Progenitor cell of endocrine pancreas (in vitro differentiated cells): ENCODE data around the gene GABRB3. TPM values are rescaled to one million over a fixed set of nuclear protein-coding genes. Genes with fewer than 3 reads are reported as not detected.

ENCODE experiments used
- DNase-seq: peaks from one replicate; pipeline ENCODE4 v3.0.0; 2021; ENCODE audit warnings: low spot score; ENCODE audit not compliant: unreplicated experiment
- H3K27ac Mint-ChIP-seq: 2 replicates; pipeline ENCODE4 v1.8.0; 2021; ENCODE audit warnings: mild to moderate bottlenecking, moderate library complexity, mixed read lengths
- H3K27me3 Mint-ChIP-seq: 2 replicates; pipeline ENCODE4 v1.8.0; 2021; ENCODE audit warnings: mixed read lengths
- H3K36me3 Mint-ChIP-seq: 2 replicates; pipeline ENCODE4 v1.8.0; 2022; ENCODE audit warnings: mixed read lengths; ENCODE audit not compliant: insufficient read depth
- H3K4me1 Mint-ChIP-seq: 2 replicates; pipeline ENCODE4 v1.8.0; 2021; ENCODE audit warnings: low read depth, mixed read lengths
- H3K4me3 Mint-ChIP-seq: 2 replicates; pipeline ENCODE4 v1.8.0; 2021; ENCODE audit warnings: low read depth, mild to moderate bottlenecking, moderate library complexity, mixed read lengths
- H3K9me3 Mint-ChIP-seq: 2 replicates; pipeline ENCODE4 v1.8.0; 2021; ENCODE audit warnings: low read depth, mixed read lengths
- long read RNA-seq: library from polyadenylated mRNA; unstranded; transcript quantifications from one replicate; pipeline ENCODE4 v2.0.0, GENCODE V29; 2020
- total RNA-seq: library from RNA; stranded (reverse); gene quantifications from 2 replicates; pipeline ENCODE4 v1.2.1, GENCODE V29; 2021
- TF ChIP-seq, protein P1 (sequence below): fragments of 200-600 bp; sonication (generic); IDR thresholded peaks from one replicate; pipeline ENCODE4 v1.5.0; 2021; ENCODE audit warnings: antibody characterized with exemption, mild to moderate bottlenecking; ENCODE audit not compliant: unreplicated experiment

The GABRB3 gene
- 20.9 and 23.2 TPM in 2 replicates for total RNA-seq
- long read RNA-seq, full-length matches to known transcripts: 18 of 22 reads
- long read RNA-seq, partial matches to known transcripts: 1 of 22 reads
- long read RNA-seq, other reads (novel, unspliced or antisense): 3 of 22 reads

DNA sequence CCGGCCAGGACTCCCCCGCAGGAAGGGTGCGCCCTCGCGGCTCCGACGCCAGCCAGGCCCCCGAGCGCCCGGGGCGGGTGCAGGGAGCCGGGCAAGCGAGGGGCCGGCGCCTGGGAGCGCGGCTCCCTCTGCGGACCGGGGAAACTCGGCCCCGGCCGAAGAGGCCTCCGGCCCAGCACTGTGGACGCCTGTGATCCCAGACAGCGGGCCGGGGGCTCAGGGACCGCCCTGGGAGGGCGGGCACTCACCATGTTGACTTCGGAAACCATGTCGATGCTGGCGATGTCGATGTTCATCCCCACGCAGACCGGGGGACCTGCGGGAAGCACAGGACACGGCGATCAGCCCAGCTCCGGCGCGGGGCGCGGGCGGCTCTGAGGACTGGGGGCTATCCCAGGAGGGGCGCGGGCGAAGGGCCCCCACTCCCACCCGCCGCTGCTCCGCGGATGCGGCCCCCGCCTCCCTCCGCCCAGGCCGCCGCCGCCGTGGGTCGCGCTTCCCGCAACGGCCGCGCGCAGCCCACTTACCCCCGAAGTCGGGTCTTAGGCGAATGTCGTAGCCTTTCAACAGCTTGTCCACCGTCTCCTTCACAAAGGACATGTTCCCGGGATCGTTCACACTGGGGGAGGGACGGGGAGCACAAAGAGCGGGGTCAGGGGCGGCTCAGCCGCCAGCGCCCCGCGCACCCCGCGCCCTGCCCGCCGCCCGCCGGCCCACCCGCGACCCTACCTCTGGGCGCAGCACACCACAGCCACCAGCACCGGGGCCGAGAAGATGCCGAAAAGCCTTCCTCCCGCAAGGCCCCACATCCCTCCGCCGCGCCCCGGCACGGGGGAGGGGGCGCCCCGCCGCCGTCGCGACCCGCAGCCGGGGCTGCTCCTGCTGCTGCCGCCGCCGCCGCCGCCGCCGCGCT, at the start of gene GABRB3:
Gene GABRB3 (minus strand): TSS at position 913 of the 913 bp plus-strand sequence.
- TF ChIP-seq, protein P1, sequence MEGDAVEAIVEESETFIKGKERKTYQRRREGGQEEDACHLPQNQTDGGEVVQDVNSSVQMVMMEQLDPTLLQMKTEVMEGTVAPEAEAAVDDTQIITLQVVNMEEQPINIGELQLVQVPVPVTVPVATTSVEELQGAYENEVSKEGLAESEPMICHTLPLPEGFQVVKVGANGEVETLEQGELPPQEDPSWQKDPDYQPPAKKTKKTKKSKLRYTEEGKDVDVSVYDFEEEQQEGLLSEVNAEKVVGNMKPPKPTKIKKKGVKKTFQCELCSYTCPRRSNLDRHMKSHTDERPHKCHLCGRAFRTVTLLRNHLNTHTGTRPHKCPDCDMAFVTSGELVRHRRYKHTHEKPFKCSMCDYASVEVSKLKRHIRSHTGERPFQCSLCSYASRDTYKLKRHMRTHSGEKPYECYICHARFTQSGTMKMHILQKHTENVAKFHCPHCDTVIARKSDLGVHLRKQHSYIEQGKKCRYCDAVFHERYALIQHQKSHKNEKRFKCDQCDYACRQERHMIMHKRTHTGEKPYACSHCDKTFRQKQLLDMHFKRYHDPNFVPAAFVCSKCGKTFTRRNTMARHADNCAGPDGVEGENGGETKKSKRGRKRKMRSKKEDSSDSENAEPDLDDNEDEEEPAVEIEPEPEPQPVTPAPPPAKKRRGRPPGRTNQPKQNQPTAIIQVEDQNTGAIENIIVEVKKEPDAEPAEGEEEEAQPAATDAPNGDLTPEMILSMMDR: no peak
- Mint-ChIP-seq H3K9me3 (no peaks in the 10 kb centered on the region), H3K27ac (peak within 1 kb of the TSS; percentile 35), H3K27me3 (peaks cover 51% of the 10 kb centered on the region), H3K4me3 (peak within 1 kb of the TSS; percentile 79), H3K36me3 (no peaks in the 10 kb centered on the region), H3K4me1 (peaks cover 11% of the 10 kb centered on the region)
- no peak for DNase-seq

DNA sequence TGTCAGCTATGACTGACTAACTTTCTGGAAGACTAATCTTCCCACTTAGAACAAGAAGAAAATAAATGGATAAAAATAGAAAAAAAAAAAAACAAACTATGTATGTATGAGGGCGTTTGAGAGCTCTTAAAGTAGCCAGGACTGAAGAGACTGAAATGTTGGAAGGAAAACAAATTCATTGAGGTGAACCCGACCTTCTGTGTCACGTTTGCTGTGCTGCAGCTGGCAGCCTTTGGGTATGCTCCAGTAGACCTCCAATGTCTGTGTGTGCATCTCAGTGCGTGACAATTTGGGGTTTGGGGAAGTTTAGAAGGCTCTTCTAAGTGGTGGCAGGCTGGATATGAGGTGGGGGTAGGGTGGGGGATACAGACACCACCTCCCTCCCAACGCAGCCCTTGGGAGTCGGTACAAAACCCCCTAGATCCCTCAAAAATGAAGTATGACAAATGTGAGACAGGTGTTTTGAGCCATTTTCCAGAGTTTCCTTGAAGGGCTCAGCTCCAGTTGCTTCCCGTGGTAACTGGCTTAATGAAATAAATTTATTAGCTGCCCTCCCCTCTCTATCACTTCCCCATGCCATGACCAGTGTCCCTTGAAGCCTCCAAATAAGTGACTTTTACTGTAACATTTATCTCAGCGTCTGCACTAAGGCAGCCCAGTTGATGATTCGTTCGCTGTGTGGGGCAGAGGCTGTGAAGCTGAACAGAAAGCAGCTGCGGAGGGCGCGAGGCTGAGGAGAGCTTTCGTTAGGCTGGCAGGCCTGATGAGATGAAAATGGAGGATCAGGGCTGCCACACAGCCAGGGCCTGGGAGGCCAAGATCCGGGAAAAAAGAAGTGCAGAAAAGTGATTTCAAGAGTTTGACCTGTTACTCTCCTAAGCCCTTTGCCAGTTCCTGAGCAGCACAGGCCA, 34.9 kb upstream of the GABRB3 start:
- Mint-ChIP-seq H3K27me3 (no peaks in the 10 kb centered on the region), H3K36me3 (no peaks in the 10 kb centered on the region), H3K9me3 (peaks cover 6% of the 10 kb centered on the region), H3K27ac (peak overlapping the region; percentile 62), H3K4me3 (no peak overlapping the region), H3K4me1 (no peaks in the 10 kb centered on the region)
- DNase-seq: no peak
- TF ChIP-seq, protein P1: no peak

DNA sequence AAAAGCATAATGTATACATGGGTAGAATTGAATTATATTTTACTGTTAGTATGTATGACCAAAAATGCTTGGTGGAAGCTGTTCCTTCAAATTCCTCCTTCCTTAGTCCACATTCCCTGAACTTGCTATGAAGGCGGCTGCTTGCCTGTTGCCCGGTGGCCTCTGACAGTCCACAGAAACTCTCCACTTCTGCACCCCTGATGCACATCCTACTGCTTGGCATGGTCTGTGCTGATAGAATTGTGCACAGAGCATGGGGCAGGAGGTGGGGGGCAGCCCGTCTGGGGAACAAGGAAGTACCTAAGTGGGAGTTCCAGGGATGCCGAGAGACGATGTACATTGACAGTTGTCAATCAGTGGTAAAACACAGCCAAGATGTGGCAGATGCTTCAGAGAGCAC, 33.7 kb upstream of the GABRB3 start:
- H3K4me1 Mint-ChIP-seq: no peaks in the 10 kb centered on the region
- H3K27ac Mint-ChIP-seq: no peak overlapping the region
- no peaks in the 10 kb centered on the region for H3K36me3 Mint-ChIP-seq
- TF ChIP-seq, protein P1: no peak
- H3K4me3 Mint-ChIP-seq: no peak overlapping the region
- no peaks in the 10 kb centered on the region for H3K9me3 Mint-ChIP-seq
- no peak for DNase-seq
- H3K27me3 Mint-ChIP-seq: no peaks in the 10 kb centered on the region

DNA sequence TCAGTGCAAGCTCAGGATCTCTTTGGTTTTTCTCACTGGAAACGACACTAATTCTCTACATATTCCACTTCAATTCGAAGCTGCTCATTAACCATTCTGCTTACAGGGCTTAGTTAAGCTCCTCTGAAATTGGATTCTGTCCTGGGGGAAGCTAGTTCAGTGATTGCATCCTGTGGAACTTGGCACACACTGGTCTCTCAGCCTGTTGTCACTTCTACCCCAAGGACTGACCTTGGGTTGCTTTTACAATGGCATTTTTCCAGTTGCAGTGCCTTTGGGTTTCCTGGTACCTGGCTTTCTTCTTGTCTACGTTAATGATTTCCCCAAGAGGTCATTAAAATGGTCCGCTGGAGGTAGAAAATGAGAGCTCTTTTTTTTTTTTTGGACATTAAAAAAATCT, 33.3 kb upstream of the GABRB3 start:
- no peaks in the 10 kb centered on the region for H3K27me3 Mint-ChIP-seq
- DNase-seq: no peak
- no peaks in the 10 kb centered on the region for H3K4me1 Mint-ChIP-seq
- TF ChIP-seq, protein P1: no peak
- H3K27ac Mint-ChIP-seq: no peak overlapping the region
- no peaks in the 10 kb centered on the region for H3K9me3 Mint-ChIP-seq
- no peak overlapping the region for H3K4me3 Mint-ChIP-seq
- no peaks in the 10 kb centered on the region for H3K36me3 Mint-ChIP-seq

DNA sequence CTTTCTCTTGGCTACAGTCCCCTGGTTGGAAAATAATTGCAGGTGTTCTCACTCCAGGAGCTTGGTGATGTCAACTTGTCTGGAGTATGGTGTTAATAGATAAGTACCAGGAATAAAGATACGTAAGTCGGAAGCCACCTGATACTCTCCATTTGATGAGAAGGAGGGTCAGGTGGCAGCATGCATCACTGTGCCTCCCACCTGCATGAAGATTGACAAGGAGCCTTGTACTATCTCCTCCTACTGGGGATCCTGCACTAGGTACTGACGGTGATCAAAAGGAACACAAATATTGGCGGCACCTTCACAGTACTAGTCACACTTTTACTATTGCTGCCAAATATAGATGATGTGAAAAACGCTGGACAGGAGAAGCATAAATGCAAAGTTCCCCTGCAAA, 32.6 kb upstream of the GABRB3 start:
- Mint-ChIP-seq H3K4me3 (no peak overlapping the region), H3K4me1 (no peaks in the 10 kb centered on the region), H3K36me3 (no peaks in the 10 kb centered on the region), H3K27me3 (no peaks in the 10 kb centered on the region), H3K9me3 (no peaks in the 10 kb centered on the region), H3K27ac (no peak overlapping the region)
- DNase-seq: no peak
- TF ChIP-seq, protein P1: no peak
